BJ (cell line): ENCODE data around the gene CST8. TPM values are rescaled to one million over a fixed set of nuclear protein-coding genes. Genes with fewer than 3 reads are reported as not detected.

ENCODE experiments used
- CTCF ChIA-PET: fragments of 350-600 bp; formaldehyde crosslinking; extraction: SDS; loops from one replicate; lab custom pipeline; 2021; ENCODE audit warnings: antibody characterized with exemption, inconsistent platforms; lab: Yijun Ruan, JAX
- POLR2A ChIA-PET: fragments of 300-600 bp; sonication (Branson Sonifier 250); formaldehyde crosslinking; extraction: SDS; loops from one replicate; lab custom pipeline; 2021; ENCODE audit warnings: antibody characterized with exemption; lab: Charles Lee
- DNase-seq: peaks from one replicate; pipeline ENCODE4 v3.0.0-alpha.2; 2011; ENCODE audit warnings: low read depth
- H3K27me3 ChIP-seq: 2 replicates; pipeline ENCODE4 v1.6.0; 2011; ENCODE audit warnings: low read length; ENCODE audit not compliant: control insufficient read depth, insufficient read depth
- H3K36me3 ChIP-seq: 2 replicates; pipeline ENCODE4 v1.5.1; 2011; ENCODE audit warnings: low read length; ENCODE audit not compliant: control insufficient read depth, insufficient read depth
- H3K4me3 ChIP-seq: 2 replicates; pipeline ENCODE4 v1.5.1; 2011; ENCODE audit warnings: low read depth, mild to moderate bottlenecking, control low read depth, low read length
- polyA plus RNA-seq: library from polyadenylated mRNA; depleted of rRNA; stranded (reverse); fragments of >200 nt; gene quantifications from 2 replicates; pipeline ENCODE4 v1.2.3, GENCODE V29; 2011
- TF ChIP-seq, protein P1 (sequence below): IDR thresholded peaks from 2 replicates; pipeline ENCODE4 v1.5.1; 2011; ENCODE audit warnings: low read depth, mild to moderate bottlenecking, control low read depth, inconsistent platforms, low read length, moderate library complexity; ENCODE audit not compliant: insufficient read depth

The CST8 gene
- polyA plus RNA-seq, 1 experiment: not detected

- no peak for DNase-seq
- Histone ChIP-seq H3K27me3 (no peaks in the 10 kb centered on the region), H3K4me3 (no peak overlapping the region), H3K36me3 (no peaks in the 10 kb centered on the region)
- ChIA-PET POLR2A (no interaction called here), CTCF (interaction anchor here (0.6 to 2.5 kb wide), 3 partner anchors 11 to 97 kb away, joined by 3 to 7 read pairs (median 3); no protein-coding TSS in a partner anchor)
- TF ChIP-seq, protein P1, sequence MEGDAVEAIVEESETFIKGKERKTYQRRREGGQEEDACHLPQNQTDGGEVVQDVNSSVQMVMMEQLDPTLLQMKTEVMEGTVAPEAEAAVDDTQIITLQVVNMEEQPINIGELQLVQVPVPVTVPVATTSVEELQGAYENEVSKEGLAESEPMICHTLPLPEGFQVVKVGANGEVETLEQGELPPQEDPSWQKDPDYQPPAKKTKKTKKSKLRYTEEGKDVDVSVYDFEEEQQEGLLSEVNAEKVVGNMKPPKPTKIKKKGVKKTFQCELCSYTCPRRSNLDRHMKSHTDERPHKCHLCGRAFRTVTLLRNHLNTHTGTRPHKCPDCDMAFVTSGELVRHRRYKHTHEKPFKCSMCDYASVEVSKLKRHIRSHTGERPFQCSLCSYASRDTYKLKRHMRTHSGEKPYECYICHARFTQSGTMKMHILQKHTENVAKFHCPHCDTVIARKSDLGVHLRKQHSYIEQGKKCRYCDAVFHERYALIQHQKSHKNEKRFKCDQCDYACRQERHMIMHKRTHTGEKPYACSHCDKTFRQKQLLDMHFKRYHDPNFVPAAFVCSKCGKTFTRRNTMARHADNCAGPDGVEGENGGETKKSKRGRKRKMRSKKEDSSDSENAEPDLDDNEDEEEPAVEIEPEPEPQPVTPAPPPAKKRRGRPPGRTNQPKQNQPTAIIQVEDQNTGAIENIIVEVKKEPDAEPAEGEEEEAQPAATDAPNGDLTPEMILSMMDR: no peak
These were observed 18.5 kb downstream of the CST8 start for GRCh38 chr20:23509247-23509913.

DNA sequence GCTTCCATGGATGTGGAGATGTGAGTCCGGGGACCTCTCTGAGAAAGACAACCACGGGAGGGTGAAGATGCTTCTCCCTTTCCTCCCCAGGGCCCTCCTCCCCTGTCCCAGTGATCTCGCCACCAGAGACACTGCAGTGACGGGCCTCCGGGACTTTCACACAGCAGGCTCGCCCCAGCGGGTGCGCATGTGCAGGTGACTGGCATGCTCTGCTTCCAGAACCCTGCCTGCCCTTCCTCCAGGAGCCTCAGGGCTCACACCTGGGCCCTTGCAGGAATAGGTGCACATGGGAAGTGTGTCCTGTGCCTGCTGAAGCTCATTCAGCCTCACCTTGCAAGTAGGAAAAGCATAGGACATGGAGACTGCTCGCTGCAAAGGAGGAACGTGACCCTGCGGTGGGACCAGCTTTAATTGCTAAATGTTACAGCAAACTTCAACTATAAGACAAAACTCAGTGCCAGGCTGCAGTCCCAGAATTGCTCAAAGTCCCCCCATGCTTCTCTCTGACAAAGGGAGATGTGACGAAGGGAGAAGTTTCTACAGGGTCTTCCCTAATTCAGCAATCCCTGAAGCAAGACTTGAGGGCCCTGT is 19.2 kb downstream of the CST8 start:
- Histone ChIP-seq H3K4me3 (no peak overlapping the region), H3K27me3 (no peaks in the 10 kb centered on the region), H3K36me3 (no peaks in the 10 kb centered on the region)
- no peak for DNase-seq
- ChIA-PET CTCF (interaction anchor here (1.0 to 2.5 kb wide), 2 partner anchors 12 to 97 kb away, joined by 3 to 7 read pairs; no protein-coding TSS in a partner anchor), POLR2A (no interaction called here)
- TF ChIP-seq, protein P1: no peak

DNA sequence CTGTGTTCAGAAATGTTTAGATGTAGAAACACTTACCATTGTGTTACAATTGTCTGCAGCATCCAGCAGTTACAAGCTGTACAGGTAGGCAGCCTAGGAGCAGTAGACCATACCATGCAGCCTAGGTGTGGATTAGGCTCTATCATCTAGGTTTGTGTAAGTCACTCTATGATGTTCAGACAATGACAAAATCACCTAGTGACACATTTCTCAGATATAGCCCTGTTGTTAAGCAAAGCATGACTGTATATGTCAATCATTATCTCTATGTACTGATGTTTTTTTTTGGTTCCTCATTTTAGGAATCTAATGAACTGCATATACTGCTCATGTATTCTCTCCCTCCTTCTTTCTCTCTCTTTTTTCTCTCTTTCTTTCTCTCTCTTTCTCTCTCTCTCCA is 22.2 kb downstream of the CST8 start:
- no peak for DNase-seq
- TF ChIP-seq, protein P1: no peak
- Histone ChIP-seq H3K27me3 (no peaks in the 10 kb centered on the region), H3K36me3 (no peaks in the 10 kb centered on the region), H3K4me3 (no peak overlapping the region)
- POLR2A ChIA-PET: no interaction called here
- CTCF ChIA-PET: no interaction called here

DNA sequence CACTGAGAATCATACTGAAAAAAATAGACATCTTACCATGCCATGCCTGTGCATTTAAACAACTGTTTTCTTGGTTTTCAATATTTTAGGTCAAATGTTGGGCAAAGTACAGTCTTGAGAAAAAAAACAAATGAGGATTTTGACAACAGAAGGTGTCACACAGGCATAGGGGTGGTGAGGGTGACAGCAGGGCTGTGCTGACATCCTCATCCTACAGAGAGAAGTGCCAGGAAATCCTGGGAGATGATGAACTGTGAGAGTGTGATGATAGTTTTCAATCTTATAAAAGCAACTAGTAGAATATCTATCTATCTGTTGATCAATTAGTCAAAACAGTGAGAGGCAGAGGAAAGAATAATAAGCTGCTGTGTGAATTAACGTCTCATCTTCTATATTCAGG is 23.9 kb downstream of the CST8 start:
- H3K4me3 ChIP-seq: no peak overlapping the region
- TF ChIP-seq, protein P1: no peak
- H3K36me3 ChIP-seq: no peaks in the 10 kb centered on the region
- no peaks in the 10 kb centered on the region for H3K27me3 ChIP-seq
- CTCF ChIA-PET: interaction anchor here (0.8 to 0.9 kb wide), 2 partner anchors 67 to 73 kb away, joined by 3 to 5 read pairs; no protein-coding TSS in a partner anchor
- POLR2A ChIA-PET: interaction anchor here (0.5 kb wide), 1 partner anchor 97 kb away, joined by 4 read pairs; no protein-coding TSS in a partner anchor
- no peak for DNase-seq

- Histone ChIP-seq H3K27me3 (no peaks in the 10 kb centered on the region), H3K4me3 (no peak overlapping the region), H3K36me3 (no peaks in the 10 kb centered on the region)
- ChIA-PET CTCF (interaction anchor here (0.6 to 0.9 kb wide), 2 partner anchors 22 to 67 kb away, joined by 3 to 4 read pairs; no protein-coding TSS in a partner anchor), POLR2A (interaction anchor here (0.5 kb wide), 1 partner anchor 98 kb away, joined by 4 read pairs; no protein-coding TSS in a partner anchor)
- TF ChIP-seq, protein P1: no peak
- peak; percentile 52 for DNase-seq
These were observed 24.5 kb downstream of the CST8 start for GRCh38 chr20:23515250-23515939.
